ENCODE data around the gene ANKRD66. TPM values are rescaled to one million over a fixed set of nuclear protein-coding genes. Genes with fewer than 3 reads are reported as not detected.

The ANKRD66 gene
- total RNA-seq (2014; rRNA removed; shearing (Covaris generic)), result not detected in 2 replicates

- Histone ChIP-seq H3K36me3 (no peaks in the 10 kb centered on the region), H3K27ac (no peak within 1 kb of the TSS), H3K9me3 (replicated peaks) (no peaks in the 10 kb centered on the region), H3K27me3 (no peaks in the 10 kb centered on the region), H3K4me1 (no peaks in the 10 kb centered on the region), H3K4me3 (no peak within 1 kb of the TSS)
- no peak for DNase-seq
Measured at GRCh38 chr6:46746696-46747095, at the start of gene ANKRD66. Gene ANKRD66, plus strand, starts transcription at chr6:46746933. Its CDS starts 5,016 bp downstream, at chr6:46751949.

- H3K4me3 ChIP-seq, result no peak overlapping the region
- H3K9me3 ChIP-seq (replicated peaks), result no peaks in the 10 kb centered on the region
- no peaks in the 10 kb centered on the region for H3K4me1 ChIP-seq
- DNase-seq, result no peak
- H3K27ac ChIP-seq, result no peak overlapping the region
- H3K36me3 ChIP-seq, result no peaks in the 10 kb centered on the region
- H3K27me3 ChIP-seq, result no peaks in the 10 kb centered on the region
Measured at GRCh38 chr6:46699970-46700369, 46.8 kb upstream of the ANKRD66 start.

- Histone ChIP-seq H3K27ac (no peak overlapping the region), H3K36me3 (no peaks in the 10 kb centered on the region), H3K4me1 (no peaks in the 10 kb centered on the region), H3K9me3 (replicated peaks) (no peaks in the 10 kb centered on the region), H3K4me3 (no peak overlapping the region), H3K27me3 (no peaks in the 10 kb centered on the region)
- peak in 1 of 2 experiments; percentile 10 for DNase-seq
Measured at GRCh38 chr6:46704562-46704961, 42.2 kb upstream of the ANKRD66 start.

GRCh38 chr6:46706464-46706863, 40.3 kb upstream of the ANKRD66 start:
- DNase-seq, result no peak
- Histone ChIP-seq H3K27ac (no peak overlapping the region), H3K27me3 (no peaks in the 10 kb centered on the region), H3K4me1 (no peaks in the 10 kb centered on the region), H3K9me3 (replicated peaks) (no peaks in the 10 kb centered on the region), H3K4me3 (no peak overlapping the region), H3K36me3 (no peaks in the 10 kb centered on the region)

GRCh38 chr6:46711491-46711890, 35.2 kb upstream of the ANKRD66 start:
- Histone ChIP-seq H3K27me3 (no peaks in the 10 kb centered on the region), H3K36me3 (no peaks in the 10 kb centered on the region), H3K4me3 (no peak overlapping the region), H3K27ac (no peak overlapping the region), H3K9me3 (replicated peaks) (no peaks in the 10 kb centered on the region), H3K4me1 (no peaks in the 10 kb centered on the region)
- no peak for DNase-seq

GRCh38 chr6:46715141-46715540, 31.6 kb upstream of the ANKRD66 start:
- Histone ChIP-seq H3K4me3 (no peak overlapping the region), H3K27ac (no peak overlapping the region), H3K4me1 (no peaks in the 10 kb centered on the region), H3K27me3 (no peaks in the 10 kb centered on the region), H3K36me3 (no peaks in the 10 kb centered on the region), H3K9me3 (replicated peaks) (no peaks in the 10 kb centered on the region)
- DNase-seq, result no peak

- no peaks in the 10 kb centered on the region for H3K27me3 ChIP-seq
- no peak overlapping the region for H3K27ac ChIP-seq
- H3K9me3 ChIP-seq (replicated peaks), result no peaks in the 10 kb centered on the region
- H3K4me1 ChIP-seq, result no peaks in the 10 kb centered on the region
- no peak for DNase-seq
- H3K4me3 ChIP-seq, result no peak overlapping the region
- no peaks in the 10 kb centered on the region for H3K36me3 ChIP-seq
Measured at GRCh38 chr6:46719099-46719498, 27.6 kb upstream of the ANKRD66 start.

- no peaks in the 10 kb centered on the region for H3K4me1 ChIP-seq
- DNase-seq, result no peak
- H3K9me3 ChIP-seq (replicated peaks), result no peaks in the 10 kb centered on the region
- no peak overlapping the region for H3K4me3 ChIP-seq
- H3K27ac ChIP-seq, result no peak overlapping the region
- no peaks in the 10 kb centered on the region for H3K36me3 ChIP-seq
- no peaks in the 10 kb centered on the region for H3K27me3 ChIP-seq
Measured at GRCh38 chr6:46720401-46720800, 26.3 kb upstream of the ANKRD66 start.

GRCh38 chr6:46729787-46730326, 16.9 kb upstream of the ANKRD66 start:
- no peaks in the 10 kb centered on the region for H3K9me3 ChIP-seq (replicated peaks)
- no peaks in the 10 kb centered on the region for H3K27me3 ChIP-seq
- H3K27ac ChIP-seq, result no peak overlapping the region
- H3K4me1 ChIP-seq, result no peaks in the 10 kb centered on the region
- H3K36me3 ChIP-seq, result no peaks in the 10 kb centered on the region
- H3K4me3 ChIP-seq, result no peak overlapping the region
- DNase-seq, result no peak

GRCh38 chr6:46730921-46731461, 15.7 kb upstream of the ANKRD66 start:
- H3K27me3 ChIP-seq, result no peaks in the 10 kb centered on the region
- no peaks in the 10 kb centered on the region for H3K9me3 ChIP-seq (replicated peaks)
- DNase-seq, result no peak
- H3K27ac ChIP-seq, result no peak overlapping the region
- H3K4me3 ChIP-seq, result no peak overlapping the region
- no peaks in the 10 kb centered on the region for H3K36me3 ChIP-seq
- no peaks in the 10 kb centered on the region for H3K4me1 ChIP-seq

GRCh38 chr6:46733341-46733801, 13.4 kb upstream of the ANKRD66 start:
- Histone ChIP-seq H3K4me3 (no peak overlapping the region), H3K36me3 (no peaks in the 10 kb centered on the region), H3K27me3 (no peaks in the 10 kb centered on the region), H3K4me1 (no peaks in the 10 kb centered on the region), H3K27ac (no peak overlapping the region), H3K9me3 (replicated peaks) (no peaks in the 10 kb centered on the region)
- DNase-seq, result no peak

- no peaks in the 10 kb centered on the region for H3K27me3 ChIP-seq
- H3K4me3 ChIP-seq, result no peak within 1 kb of the TSS
- no peaks in the 10 kb centered on the region for H3K4me1 ChIP-seq
- no peak within 1 kb of the TSS for H3K27ac ChIP-seq
- no peaks in the 10 kb centered on the region for H3K9me3 ChIP-seq (replicated peaks)
- DNase-seq, result no peak
- no peaks in the 10 kb centered on the region for H3K36me3 ChIP-seq
Measured at GRCh38 chr6:46734867-46735719, 11.6 kb upstream of the ANKRD66 start, which contains the start of gene PLA2G7. Gene PLA2G7, minus strand, starts transcription at chr6:46735375. Its CDS starts 12,484 bp downstream, at chr6:46722891.

GRCh38 chr6:46735720-46736031, 11.1 kb upstream of the ANKRD66 start:
- Histone ChIP-seq H3K9me3 (replicated peaks) (no peaks in the 10 kb centered on the region), H3K27me3 (no peaks in the 10 kb centered on the region), H3K36me3 (no peaks in the 10 kb centered on the region), H3K4me1 (no peaks in the 10 kb centered on the region), H3K27ac (no peak overlapping the region), H3K4me3 (no peak overlapping the region)
- DNase-seq, result no peak

- H3K4me1 ChIP-seq, result no peaks in the 10 kb centered on the region
Measured at GRCh38 chr6:46736906-46737305, 9.8 kb upstream of the ANKRD66 start.

GRCh38 chr6:46741482-46741881, 5.3 kb upstream of the ANKRD66 start:
- no peaks in the 10 kb centered on the region for H3K4me1 ChIP-seq
- no peak overlapping the region for H3K4me3 ChIP-seq
- H3K27ac ChIP-seq, result no peak overlapping the region
- DNase-seq, result no peak
- H3K27me3 ChIP-seq, result no peaks in the 10 kb centered on the region
- H3K36me3 ChIP-seq, result no peaks in the 10 kb centered on the region
- H3K9me3 ChIP-seq (replicated peaks), result no peaks in the 10 kb centered on the region

More at GRCh38 chr6:46736906-46737305, 9.8 kb upstream of the ANKRD66 start:
- H3K27me3 ChIP-seq, result no peaks in the 10 kb centered on the region
- H3K4me3 ChIP-seq, result no peak overlapping the region
- no peaks in the 10 kb centered on the region for H3K9me3 ChIP-seq (replicated peaks)
- no peak for DNase-seq
- no peaks in the 10 kb centered on the region for H3K36me3 ChIP-seq
- H3K27ac ChIP-seq, result no peak overlapping the region

Data from SJCRH30 (cell line).